Measurements from ENCODE around the gene MCM8. TPM values are rescaled to one million over a fixed set of nuclear protein-coding genes. Genes with fewer than 3 reads are reported as not detected.

Gene MCM8
- total and polyA plus RNA-seq, 2 experiments from 2014 or later, result 1.5 to 7.7 TPM

- Histone ChIP-seq H3K4me2 (ENCODE audit: unreplicated experiment) (no peak overlapping the region), H3K27me3 (replicated peaks; ENCODE audit: insufficient read depth) (0 out of 2 replicates have a peak, but pooled peaks cover 6% of the 10 kb centered on the region), H3K9me3 (ENCODE audit: low read depth) (no peaks in the 10 kb centered on the region), H3K4me3 (no peak overlapping the region), H4K20me1 (ENCODE audit: insufficient read depth) (no peaks in the 10 kb centered on the region), H3K9ac (no peak overlapping the region), H2AFZ (no peak overlapping the region), H3K36me3 (ENCODE audit: low read depth) (no peaks in the 10 kb centered on the region), H3K9me2 (ENCODE audit: insufficient read depth) (no peaks in the 10 kb centered on the region), H3K4me1 (ENCODE audit: insufficient read depth) (peaks cover 12% of the 10 kb centered on the region), H3K27ac (no peak overlapping the region), H3F3A (ENCODE audit: insufficient read depth) (no peaks in the 10 kb centered on the region), H3K79me2 (ENCODE audit: insufficient read depth) (no peaks in the 10 kb centered on the region)
- TF ChIP-seq EZH2 (IDR thresholded peaks at IDR 0.05; ENCODE audit: insufficient read depth, poor library complexity, severe bottlenecking), result no peak
- TF ChIP-seq EZH2phosphoT487 (IDR thresholded peaks at IDR 0.05; ENCODE audit: insufficient read depth, low read depth), result no peak
- 0 to 5% methylated on average over 1 of the region's 1 CpG for WGBS, 2 experiments (ENCODE audit: low coverage in 1 of 2, low lambda C conversion rate in 2 of 2, missing lambda C conversion rate in 2 of 2)
- DNase-seq, result no peak
- in situ Hi-C loops (cut with MboI), result no loop called here
Measured at GRCh38 chr20:5920581-5920980, 29.9 kb upstream of the MCM8 start.

GRCh38 chr20:5923493-5923892, 27.0 kb upstream of the MCM8 start:
- in situ Hi-C loops (cut with MboI), result no loop called here
- no peak overlapping the region for H3K9ac ChIP-seq
- TF ChIP-seq EZH2 (IDR thresholded peaks at IDR 0.05; ENCODE audit: insufficient read depth, poor library complexity, severe bottlenecking), result no peak
- TF ChIP-seq EZH2phosphoT487 (IDR thresholded peaks at IDR 0.05; ENCODE audit: insufficient read depth, low read depth), result no peak
- 49 to 51% methylated on average over 5 of the region's 5 CpGs for WGBS, 2 experiments (ENCODE audit: low coverage in 1 of 2, low lambda C conversion rate in 2 of 2, missing lambda C conversion rate in 2 of 2)
- no peak for DNase-seq
- H2AFZ ChIP-seq, result no peak overlapping the region
- H3K27ac ChIP-seq, result no peak overlapping the region
- no peaks in the 10 kb centered on the region for H3K36me3 ChIP-seq (ENCODE audit: low read depth)
- H3K4me1 ChIP-seq (ENCODE audit: insufficient read depth), result peaks cover 12% of the 10 kb centered on the region
- H4K20me1 ChIP-seq (ENCODE audit: insufficient read depth), result no peaks in the 10 kb centered on the region
- no peaks in the 10 kb centered on the region for H3F3A ChIP-seq (ENCODE audit: insufficient read depth)
- H3K27me3 ChIP-seq (replicated peaks; ENCODE audit: insufficient read depth), result 0 out of 2 replicates have a peak, but pooled peaks cover 6% of the 10 kb centered on the region
- H3K9me2 ChIP-seq (ENCODE audit: insufficient read depth), result no peaks in the 10 kb centered on the region
- H3K79me2 ChIP-seq (ENCODE audit: insufficient read depth), result no peaks in the 10 kb centered on the region
- H3K9me3 ChIP-seq (ENCODE audit: low read depth), result no peaks in the 10 kb centered on the region
- no peak overlapping the region for H3K4me2 ChIP-seq (ENCODE audit: unreplicated experiment)
- no peak overlapping the region for H3K4me3 ChIP-seq

- H3K27ac ChIP-seq, result no peak overlapping the region
- 34 to 35% methylated on average over 3 of the region's 3 CpGs for WGBS, 2 experiments (ENCODE audit: low coverage in 1 of 2, low lambda C conversion rate in 2 of 2, missing lambda C conversion rate in 2 of 2)
- in situ Hi-C loops (cut with MboI), result no loop called here
- H2AFZ ChIP-seq, result no peak overlapping the region
- H3K9me2 ChIP-seq (ENCODE audit: insufficient read depth), result no peaks in the 10 kb centered on the region
- no peaks in the 10 kb centered on the region for H4K20me1 ChIP-seq (ENCODE audit: insufficient read depth)
- no peak for TF ChIP-seq EZH2phosphoT487 (IDR thresholded peaks at IDR 0.05; ENCODE audit: insufficient read depth, low read depth)
- no peak for TF ChIP-seq EZH2 (IDR thresholded peaks at IDR 0.05; ENCODE audit: insufficient read depth, poor library complexity, severe bottlenecking)
- no peaks in the 10 kb centered on the region for H3K36me3 ChIP-seq (ENCODE audit: low read depth)
- H3K9me3 ChIP-seq (ENCODE audit: low read depth), result no peaks in the 10 kb centered on the region
- H3K79me2 ChIP-seq (ENCODE audit: insufficient read depth), result no peaks in the 10 kb centered on the region
- H3K4me2 ChIP-seq (ENCODE audit: unreplicated experiment), result no peak overlapping the region
- no peak for DNase-seq
- H3F3A ChIP-seq (ENCODE audit: insufficient read depth), result no peaks in the 10 kb centered on the region
- no peak overlapping the region for H3K4me3 ChIP-seq
- H3K9ac ChIP-seq, result no peak overlapping the region
- no peaks in the 10 kb centered on the region for H3K4me1 ChIP-seq (ENCODE audit: insufficient read depth)
- H3K27me3 ChIP-seq (replicated peaks; ENCODE audit: insufficient read depth), result peaks cover 6% of the 10 kb centered on the region; the same call in 1 of the 2 replicates
Measured at GRCh38 chr20:5925551-5925950, 24.9 kb upstream of the MCM8 start.

- Histone ChIP-seq H3K9me3 (ENCODE audit: low read depth) (no peaks in the 10 kb centered on the region), H3K4me1 (ENCODE audit: insufficient read depth) (no peaks in the 10 kb centered on the region), H3K9me2 (ENCODE audit: insufficient read depth) (no peaks in the 10 kb centered on the region), H3K9ac (no peak overlapping the region), H3K36me3 (ENCODE audit: low read depth) (no peaks in the 10 kb centered on the region), H3K27me3 (replicated peaks; ENCODE audit: insufficient read depth) (peaks cover 11% of the 10 kb centered on the region; the same call in 1 of the 2 replicates), H3K4me2 (ENCODE audit: unreplicated experiment) (no peak overlapping the region), H3K27ac (no peak overlapping the region), H2AFZ (no peak overlapping the region), H4K20me1 (ENCODE audit: insufficient read depth) (no peaks in the 10 kb centered on the region), H3K79me2 (ENCODE audit: insufficient read depth) (no peaks in the 10 kb centered on the region), H3K4me3 (no peak overlapping the region), H3F3A (ENCODE audit: insufficient read depth) (no peaks in the 10 kb centered on the region)
- TF ChIP-seq EZH2 (IDR thresholded peaks at IDR 0.05; ENCODE audit: insufficient read depth, poor library complexity, severe bottlenecking), result no peak
- TF ChIP-seq EZH2phosphoT487 (IDR thresholded peaks at IDR 0.05; ENCODE audit: insufficient read depth, low read depth), result no peak
- in situ Hi-C loops (cut with MboI), result no loop called here
- DNase-seq, result no peak
- 44 to 48% methylated on average over 11 of the region's 11 CpGs for WGBS, 2 experiments (ENCODE audit: low coverage in 1 of 2, low lambda C conversion rate in 2 of 2, missing lambda C conversion rate in 2 of 2)
Measured at GRCh38 chr20:5927749-5928462, 22.5 kb upstream of the MCM8 start.

Data from GM23248 (cell line).